NCI-H1105 (cell line): ENCODE data around the gene ZNF536.
"Not testable (repeated sequence)": the region's sequence is repeated elsewhere in the genome, so short reads cannot be mapped to it uniquely, and the experiment has no call there.

ENCODE experiments used
- DNase-seq: peaks from one replicate; lab custom pipeline; 2025; lab: John Stamatoyannopoulos, UW

ZNF536 gene

GRCh38 chr19:30341611-30342201 lies 30.5 kb upstream of the ZNF536 start:
- DNase-seq: no peak

GRCh38 chr19:30342901-30343300 lies 29.3 kb upstream of the ZNF536 start:
- no peak for DNase-seq

GRCh38 chr19:30344446-30345425 lies 27.4 kb upstream of the ZNF536 start:
- no peak for DNase-seq

GRCh38 chr19:30345686-30346085 lies 26.5 kb upstream of the ZNF536 start:
- DNase-seq: no peak

- not testable (repeated sequence) for DNase-seq
Measured at GRCh38 chr19:30346468-30346867, 25.7 kb upstream of the ZNF536 start.

- no peak for DNase-seq
Measured at GRCh38 chr19:30349131-30349730, 23.0 kb upstream of the ZNF536 start.

- DNase-seq: no peak
Measured at GRCh38 chr19:30350692-30351663, 21.2 kb upstream of the ZNF536 start.

- DNase-seq: no peak
Measured at GRCh38 chr19:30351774-30352173, 20.4 kb upstream of the ZNF536 start.

GRCh38 chr19:30353394-30353945 lies 18.7 kb upstream of the ZNF536 start:
- no peak for DNase-seq

GRCh38 chr19:30355586-30355985 lies 16.6 kb upstream of the ZNF536 start:
- no peak for DNase-seq

GRCh38 chr19:30356951-30357579 lies 15.1 kb upstream of the ZNF536 start:
- no peak for DNase-seq

GRCh38 chr19:30357580-30357954 lies 14.6 kb upstream of the ZNF536 start:
- no peak for DNase-seq

GRCh38 chr19:30358319-30358718 lies 13.9 kb upstream of the ZNF536 start:
- DNase-seq: no peak

GRCh38 chr19:30358821-30359580 lies 13.2 kb upstream of the ZNF536 start:
- no peak for DNase-seq

GRCh38 chr19:30359936-30360335 lies 12.2 kb upstream of the ZNF536 start:
- no peak for DNase-seq

GRCh38 chr19:30360376-30361106 lies 11.6 kb upstream of the ZNF536 start:
- DNase-seq: no peak

GRCh38 chr19:30361107-30361447 lies 11.1 kb upstream of the ZNF536 start:
- DNase-seq: no peak

GRCh38 chr19:30361721-30362120 lies 10.5 kb upstream of the ZNF536 start:
- DNase-seq: no peak

- no peak for DNase-seq
Measured at GRCh38 chr19:30362156-30362754, 9.9 kb upstream of the ZNF536 start.
